Measurements from ENCODE around the gene LRIT3. TPM values are rescaled to one million over a fixed set of nuclear protein-coding genes. Genes with fewer than 3 reads are reported as not detected.

LRIT3 gene
- total and polyA plus RNA-seq, 2 of the 4 experiments (the other 2 are of a cell fraction) = 0.02 TPM; not detected in 1

DNA sequence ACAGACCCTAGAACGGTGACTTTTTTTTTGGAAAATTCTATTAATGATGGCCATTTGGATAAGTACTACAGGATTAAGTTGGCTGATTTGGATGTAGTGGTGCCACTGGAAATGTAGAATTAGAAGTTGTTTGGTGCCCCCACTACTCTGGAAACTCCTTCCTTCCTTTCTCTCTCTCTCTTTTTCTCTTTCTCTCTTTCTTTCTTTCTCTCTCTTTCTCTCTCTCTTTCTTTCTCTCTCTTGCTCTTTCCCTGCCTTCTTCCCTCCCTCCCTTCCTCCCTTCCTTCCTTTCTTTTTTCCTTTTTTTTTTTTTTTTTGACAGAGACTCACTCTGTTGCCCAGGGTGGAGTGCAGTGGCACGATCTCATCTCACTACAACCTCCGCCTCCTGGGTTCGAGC is 29.6 kb upstream of the LRIT3 start:
- H3K4me3 ChIP-seq (ENCODE audit: insufficient read depth, low read depth, low read length) = no peak overlapping the region
- H3K9me1 ChIP-seq (ENCODE audit: insufficient read depth, low read length) = no peaks in the 10 kb centered on the region
- no CpG with 5 or more reads among the region's 4 CpGs for WGBS, 2 experiments (ENCODE audit: extremely low coverage in 2 of 2, insufficient read length in 1 of 2)
- no peak overlapping the region for H3K56ac ChIP-seq (ENCODE audit: extremely low read depth, insufficient read depth, low read length)
- H2BK20ac ChIP-seq (ENCODE audit: low read depth, low read length) = no peak overlapping the region
- H4K20me1 ChIP-seq (ENCODE audit: insufficient read depth, low read length) = no peaks in the 10 kb centered on the region
- no peak overlapping the region for H3K14ac ChIP-seq (replicated peaks; ENCODE audit: low read depth, low read length)
- ChIA-PET CTCF (no interaction called here), POLR2A (ENCODE audit: unreplicated experiment) (no interaction called here)
- H2AK5ac ChIP-seq (ENCODE audit: low read depth, low read length) = no peak overlapping the region
- no peak overlapping the region for H4K91ac ChIP-seq (ENCODE audit: insufficient read depth, low read depth, low read length)
- H4K8ac ChIP-seq (ENCODE audit: low read depth in 2 of 2, low read length in 2 of 2) = no peak overlapping the region
- H2BK120ac ChIP-seq (ENCODE audit: low read depth, low read length) = no peak overlapping the region
- TF ChIP-seq BHLHE40 (IDR thresholded peaks at IDR 0.05; ENCODE audit: low read depth, low read length) (no peak), CHD1 (IDR thresholded peaks at IDR 0.05; ENCODE audit: low read depth, low read length) (no peak)
- H3K9ac ChIP-seq (ENCODE audit: low read depth, low read length) = no peak overlapping the region
- H2BK5ac ChIP-seq (ENCODE audit: low read depth, low read length, poor library complexity, severe bottlenecking) = no peak overlapping the region
- dilution Hi-C loops (cut with HindIII; ENCODE audit: low sequenced_read_pairs, unreplicated experiment) (no loop called here), intact Hi-C loops (cut with micrococcal nuclease) (no loop called here), in situ Hi-C loops (cut with MboI; ENCODE audit: low sequenced_read_pairs) (loop anchor here (10.0 kb wide), 3 partner anchors 113 to 393 kb away; partner anchors contain the start of gene CASP6)
- DNase-seq = no peak
- peaks cover 20 to 31% of the 10 kb centered on the region in 2 experiments; a peak in 3 of 4 replicates for H3K79me1 ChIP-seq (ENCODE audit: low read depth in 1 of 2, low read length in 2 of 2)
- no peaks in the 10 kb centered on the region for H3K9me3 ChIP-seq (ENCODE audit: control insufficient read depth, insufficient read depth, low read length)
- H4K5ac ChIP-seq (ENCODE audit: low read depth, low read length) = no peak overlapping the region
- no peak overlapping the region for H3K4me2 ChIP-seq (ENCODE audit: low read depth, low read length)
- no peak overlapping the region for H2AFZ ChIP-seq (replicated peaks; ENCODE audit: low read length, poor library complexity)
- H2AK9ac ChIP-seq (replicated peaks; ENCODE audit: low read depth, low read length, poor library complexity) = no peak overlapping the region
- H3K23ac ChIP-seq (ENCODE audit: low read depth, low read length) = no peak overlapping the region
- no peak overlapping the region for H3K27ac ChIP-seq (ENCODE audit: insufficient read depth, low read length)
- no TSS peak for BruUV-seq (replicated peaks)
- H3K4ac ChIP-seq (ENCODE audit: low read depth, low read length) = no peak overlapping the region
- H3K27me3 ChIP-seq (ENCODE audit: control insufficient read depth, insufficient read depth, low read length) = no peaks in the 10 kb centered on the region
- ATAC-seq (ENCODE audit: low read depth) = no peak
- peaks cover 12% of the 10 kb centered on the region for H3K36me3 ChIP-seq (ENCODE audit: control insufficient read depth, insufficient read depth, low read length)
- 0 out of 2 replicates have a peak, but pooled peaks cover 1% of the 10 kb centered on the region for H3K4me1 ChIP-seq (ENCODE audit: control insufficient read depth, insufficient read depth, low read length)
- H3K18ac ChIP-seq (ENCODE audit: low read depth, low read length) = no peak overlapping the region
- H2BK15ac ChIP-seq (ENCODE audit: low read depth, low read length) = no peak overlapping the region
